HepG2 (cell line): ENCODE measurements around the gene PNMA8B.

ENCODE experiments used
- BHLHE40 ChIP-seq: IDR thresholded peaks from 2 replicates; pipeline ENCODE4 v1.6.1; 2011; ENCODE audit warnings: low read length, improper control_type of control experiment
- IRF2 ChIP-seq: IDR thresholded peaks from 2 replicates; pipeline ENCODE4 v1.6.1; 2018; ENCODE audit warnings: missing genetic modification reagents, missing compliant biosample characterization
- ZNF234 ChIP-seq: sonication (generic); formaldehyde crosslinking; conservative IDR thresholded peaks from 2 replicates; pipeline ENCODE4 v1.5.1; 2020; ENCODE audit warnings: mild to moderate bottlenecking, missing genetic modification reagents
- ZNF530 ChIP-seq: sonication (generic); formaldehyde crosslinking; IDR thresholded peaks from 2 replicates; pipeline ENCODE4 v1.5.0; 2020; ENCODE audit warnings: low read depth, mild to moderate bottlenecking, missing genetic modification reagents

GRCh38 chr19:46472592-46472991 is 23.1 kb downstream of the PNMA8B start:
- TF ChIP-seq IRF2 (CRISPR knock-in tag): no peak
- TF ChIP-seq BHLHE40: no peak
- no peak for TF ChIP-seq ZNF234 (CRISPR knock-in tag)
- TF ChIP-seq ZNF530: no peak
